Measurements from ENCODE around the gene RNF111.

RNF111 gene

DNA sequence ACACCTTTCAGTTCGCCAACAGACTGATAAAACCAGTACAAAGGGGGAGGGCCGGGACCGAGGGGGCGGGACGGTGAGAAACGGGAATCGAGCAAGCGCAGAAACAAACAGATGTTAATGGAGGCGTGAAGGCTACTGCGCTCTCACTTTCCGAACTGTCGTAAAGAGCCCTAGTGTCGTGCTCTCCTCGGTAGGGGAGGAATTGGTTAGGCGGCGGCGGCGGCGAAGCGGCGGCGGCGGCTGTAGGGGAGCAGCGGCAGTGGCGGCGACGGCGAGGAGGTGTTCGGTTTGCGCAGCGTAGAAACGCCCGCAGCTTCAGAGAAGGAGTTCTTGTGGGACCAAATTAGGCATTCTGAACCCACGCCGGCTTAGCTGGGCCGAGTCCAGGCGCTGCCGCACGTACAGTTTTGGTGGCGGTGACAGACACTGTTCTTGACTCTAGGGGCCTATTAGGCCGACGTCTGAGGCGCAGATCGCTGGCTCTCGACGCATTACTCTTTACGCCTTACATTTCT lies at the start of gene RNF111:
Gene RNF111 (plus strand): TSS at position 173 of the 515 bp plus-strand sequence. CDS start 43,160 bp downstream, outside the sequence.
- peak; percentile 88 for DNase-seq (ENCODE audit: low spot score)
- TF ChIP-seq, protein P1, sequence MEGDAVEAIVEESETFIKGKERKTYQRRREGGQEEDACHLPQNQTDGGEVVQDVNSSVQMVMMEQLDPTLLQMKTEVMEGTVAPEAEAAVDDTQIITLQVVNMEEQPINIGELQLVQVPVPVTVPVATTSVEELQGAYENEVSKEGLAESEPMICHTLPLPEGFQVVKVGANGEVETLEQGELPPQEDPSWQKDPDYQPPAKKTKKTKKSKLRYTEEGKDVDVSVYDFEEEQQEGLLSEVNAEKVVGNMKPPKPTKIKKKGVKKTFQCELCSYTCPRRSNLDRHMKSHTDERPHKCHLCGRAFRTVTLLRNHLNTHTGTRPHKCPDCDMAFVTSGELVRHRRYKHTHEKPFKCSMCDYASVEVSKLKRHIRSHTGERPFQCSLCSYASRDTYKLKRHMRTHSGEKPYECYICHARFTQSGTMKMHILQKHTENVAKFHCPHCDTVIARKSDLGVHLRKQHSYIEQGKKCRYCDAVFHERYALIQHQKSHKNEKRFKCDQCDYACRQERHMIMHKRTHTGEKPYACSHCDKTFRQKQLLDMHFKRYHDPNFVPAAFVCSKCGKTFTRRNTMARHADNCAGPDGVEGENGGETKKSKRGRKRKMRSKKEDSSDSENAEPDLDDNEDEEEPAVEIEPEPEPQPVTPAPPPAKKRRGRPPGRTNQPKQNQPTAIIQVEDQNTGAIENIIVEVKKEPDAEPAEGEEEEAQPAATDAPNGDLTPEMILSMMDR (IDR thresholded peaks at IDR 0.05) = no peak
- peak within 1 kb of the TSS; percentile 96 for H3K4me3 ChIP-seq
- H3K27ac ChIP-seq = peak within 1 kb of the TSS; percentile 89 to 92

DNA sequence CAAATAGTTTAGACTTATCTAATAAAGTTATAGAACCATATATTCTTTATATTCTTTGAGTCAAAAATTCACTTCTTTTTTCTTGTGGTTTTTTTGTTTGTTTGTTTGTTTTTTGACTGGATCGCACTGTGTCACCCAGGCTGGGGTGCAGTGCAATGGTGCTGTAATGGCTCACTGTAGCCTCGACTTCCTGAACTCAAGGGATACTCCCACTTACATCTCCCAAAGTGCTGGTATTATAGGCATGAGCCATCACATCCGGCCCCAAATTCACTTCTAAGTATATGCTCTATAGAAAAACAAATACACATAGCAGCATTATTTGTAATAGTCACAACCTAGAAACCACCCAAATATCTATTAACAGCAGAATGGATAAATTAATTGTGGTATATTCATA lies 40.3 kb upstream of the RNF111 start:
- DNase-seq (ENCODE audit: low spot score) = no peak
- TF ChIP-seq, protein P1 (IDR thresholded peaks at IDR 0.05) = no peak
- no peak overlapping the region for H3K27ac ChIP-seq

DNA sequence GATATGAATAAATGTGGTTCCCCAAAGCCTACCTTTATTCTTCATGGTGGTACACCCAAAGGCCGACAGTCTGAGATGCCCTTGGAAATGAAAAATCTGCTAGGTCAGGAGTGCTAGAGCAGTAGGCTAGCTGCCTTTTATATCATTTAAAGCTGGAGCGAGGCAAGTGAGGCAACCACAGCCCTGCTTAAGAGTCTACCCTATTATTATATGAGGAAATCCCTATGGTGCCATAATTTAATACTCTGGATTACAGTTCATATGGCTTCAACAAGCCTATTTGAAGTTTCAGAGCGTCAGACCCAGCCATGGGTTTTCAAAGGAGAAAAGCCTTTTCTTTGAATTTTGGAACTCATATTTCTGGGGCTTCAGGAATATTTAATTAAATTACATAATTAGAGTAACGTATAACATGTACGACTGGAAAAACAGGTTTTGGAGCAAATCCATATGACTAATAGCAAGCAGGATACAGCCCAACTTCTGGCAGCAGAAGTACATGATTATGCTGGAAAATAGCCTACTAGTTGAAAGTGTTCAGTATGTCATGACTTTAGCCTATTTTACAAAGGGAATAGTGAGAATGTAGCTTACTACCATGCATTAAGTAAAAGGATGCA lies 36.0 kb upstream of the RNF111 start:
- no peak for DNase-seq (ENCODE audit: low spot score)
- Histone ChIP-seq H3K4me3 (no peak overlapping the region), H3K27ac (no peak overlapping the region)
- TF ChIP-seq, protein P1 (IDR thresholded peaks at IDR 0.05) = no peak

More for the DNA sequence above, 40.3 kb upstream of the RNF111 start:
- no peak overlapping the region for H3K4me3 ChIP-seq

DNA sequence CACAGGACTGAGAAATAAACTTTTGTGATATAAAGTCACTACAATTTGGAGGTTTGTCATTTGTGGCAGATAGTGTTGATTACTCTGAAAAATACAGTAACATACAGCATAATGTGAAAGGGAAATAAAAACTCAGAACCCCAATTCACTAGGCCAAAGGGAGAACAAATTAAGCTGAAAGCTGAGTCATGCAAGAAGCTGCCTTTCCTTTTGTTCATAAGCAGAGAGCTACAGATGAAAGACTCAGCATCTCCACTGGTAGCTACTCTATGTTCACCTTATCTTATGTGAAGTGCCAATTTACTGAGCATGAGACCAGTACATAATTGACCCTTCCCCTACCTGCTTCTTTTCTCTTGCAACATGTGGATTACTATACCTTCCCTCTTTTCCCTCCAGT lies 34.7 kb upstream of the RNF111 start:
- TF ChIP-seq, protein P1 (IDR thresholded peaks at IDR 0.05) = no peak
- no peak overlapping the region for H3K27ac ChIP-seq
- no peak overlapping the region for H3K4me3 ChIP-seq
- DNase-seq (ENCODE audit: low spot score) = no peak

DNA sequence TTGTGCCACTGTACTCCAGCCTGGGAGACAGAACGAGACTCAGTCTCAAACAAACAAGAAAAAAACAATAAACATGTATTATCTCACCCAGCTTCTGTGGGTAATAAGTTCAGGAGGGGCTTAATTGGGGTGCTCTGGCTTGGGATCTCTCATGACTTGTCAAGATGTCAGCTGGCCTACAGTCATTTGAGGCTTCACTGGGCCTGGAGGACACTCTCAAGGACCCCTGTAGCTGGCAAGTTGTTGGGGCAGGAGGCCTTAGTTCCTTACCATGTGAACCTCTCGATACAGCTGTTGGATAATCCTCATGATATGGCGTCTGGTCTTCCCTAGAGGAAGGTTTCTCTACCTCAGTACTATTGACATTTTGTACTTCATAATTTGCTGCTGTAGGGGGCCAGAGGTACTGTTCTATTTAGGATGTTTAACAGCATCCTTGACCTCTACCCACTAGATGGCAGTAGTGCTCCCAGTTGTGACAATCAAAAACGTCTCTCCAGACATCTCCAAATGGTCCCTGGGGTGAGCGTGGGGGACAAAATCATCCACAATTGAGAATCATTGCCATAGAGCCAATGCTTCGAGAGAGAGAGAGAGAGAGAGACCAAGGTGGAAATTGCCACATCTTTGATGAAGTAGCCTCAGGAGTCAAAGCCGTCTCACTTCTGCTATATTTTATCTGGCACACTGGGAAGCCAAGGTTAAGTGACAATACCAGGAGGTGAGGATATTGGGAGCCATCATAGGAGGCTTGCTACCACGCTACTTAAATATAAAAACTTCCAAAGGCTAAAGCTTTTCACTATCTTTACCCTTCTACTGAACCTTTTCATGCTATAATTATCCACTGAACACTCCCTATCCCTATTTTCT lies 30.1 kb upstream of the RNF111 start:
- no peak for DNase-seq (ENCODE audit: low spot score)
- TF ChIP-seq, protein P1 (IDR thresholded peaks at IDR 0.05) = peak; percentile 57
- no peak overlapping the region for H3K4me3 ChIP-seq
- no peak overlapping the region for H3K27ac ChIP-seq

DNA sequence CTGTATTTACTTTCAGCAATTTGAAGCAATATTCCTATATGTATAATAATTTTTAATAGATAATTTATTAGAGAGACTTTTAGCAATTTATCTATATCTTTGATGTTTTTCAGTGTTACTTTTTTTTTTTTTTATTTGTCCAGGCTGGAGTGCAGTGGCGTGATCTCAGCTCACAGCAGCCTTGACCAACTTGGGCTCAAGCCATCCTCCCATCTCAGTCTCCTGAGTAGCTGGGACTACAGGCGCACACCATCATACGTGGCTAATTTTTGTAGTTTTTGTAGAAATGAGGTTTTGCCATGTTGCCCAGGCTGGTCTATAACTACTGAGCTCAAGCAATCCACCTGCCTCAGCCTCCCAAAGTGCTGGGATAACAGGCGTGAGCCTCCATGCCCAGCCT lies 28.7 kb upstream of the RNF111 start:
- TF ChIP-seq, protein P1 (IDR thresholded peaks at IDR 0.05) = no peak
- DNase-seq (ENCODE audit: low spot score) = no peak
- Histone ChIP-seq H3K27ac (no peak overlapping the region), H3K4me3 (no peak overlapping the region)

All from coronary artery (tissue), 2 donors.